Activated CD8-positive, alpha-beta T cell treated with anti-CD3 and anti-CD28 coated beads, Interleukin-2, amount 10 ng/mL, durations not matched to agents 7 days and 5 days (primary cell): ENCODE measurements around the gene NOVA2. TPM values are rescaled to one million over a fixed set of nuclear protein-coding genes. Genes with fewer than 3 reads are reported as not detected.

ENCODE experiments used
- ATAC-seq: fragments of 150-1000 bp; cut with Tn5 transposase; one replicate; pipeline ENCODE4 v1.10.0; 2021; ENCODE audit warnings: moderate library complexity
- CTCF ChIA-PET: fragments of 350-600 bp; sonication (Branson Sonifier 250); formaldehyde crosslinking; loops from one replicate; lab custom pipeline; 2021; ENCODE audit warnings: antibody characterized with exemption; lab: Charles Lee
- POLR2A ChIA-PET: fragments of 350-600 bp; sonication (Branson Sonifier 250); formaldehyde crosslinking; loops from one replicate; lab custom pipeline; 2021; ENCODE audit warnings: antibody characterized with exemption; lab: Charles Lee
- DNase-seq: peaks from one replicate; pipeline ENCODE4 v3.0.0-alpha.2; 2020
- H3K27ac Mint-ChIP-seq: one replicate; pipeline ENCODE4 v1.8.0; 2021; ENCODE audit warnings: mild to moderate bottlenecking, mixed read lengths
- H3K27me3 Mint-ChIP-seq: one replicate; pipeline ENCODE4 v1.8.0; 2021; ENCODE audit warnings: low read depth, mixed read lengths
- H3K36me3 Mint-ChIP-seq: one replicate; pipeline ENCODE4 v1.8.0; 2021; ENCODE audit warnings: low read depth, mixed read lengths
- H3K4me1 Mint-ChIP-seq: one replicate; pipeline ENCODE4 v1.8.0; 2021; ENCODE audit warnings: low read depth, mixed read lengths
- H3K4me3 Mint-ChIP-seq: one replicate; pipeline ENCODE4 v1.8.0; 2021; ENCODE audit warnings: mild to moderate bottlenecking, mixed read lengths
- H3K9me3 Mint-ChIP-seq: one replicate; pipeline ENCODE4 v1.8.0; 2022; ENCODE audit warnings: mixed read lengths; ENCODE audit not compliant: insufficient read depth
- total RNA-seq, 2 experiments: library from RNA; stranded (reverse); gene quantifications; one replicate each; pipeline ENCODE4 v1.2.3, GENCODE V29; 2021

The NOVA2 gene
- total RNA-seq, 2 experiments from 2014 or later = not detected

- Mint-ChIP-seq H3K27me3 (peaks cover 52% of the 10 kb centered on the region), H3K4me1 (peaks cover 19% of the 10 kb centered on the region), H3K27ac (no peak overlapping the region), H3K36me3 (no peaks in the 10 kb centered on the region), H3K9me3 (no peaks in the 10 kb centered on the region), H3K4me3 (no peak overlapping the region)
- POLR2A ChIA-PET = no interaction called here
- ATAC-seq = no peak
- no peak for DNase-seq
- CTCF ChIA-PET = no interaction called here
Measured at GRCh38 chr19:45972947-45973540, 621 bp downstream of the NOVA2 start.

- Mint-ChIP-seq H3K9me3 (no peaks in the 10 kb centered on the region), H3K27me3 (peaks cover 56% of the 10 kb centered on the region), H3K4me3 (no peak overlapping the region), H3K27ac (no peak overlapping the region), H3K4me1 (peaks cover 19% of the 10 kb centered on the region), H3K36me3 (no peaks in the 10 kb centered on the region)
- CTCF ChIA-PET = no interaction called here
- POLR2A ChIA-PET = no interaction called here
- ATAC-seq (peak; percentile 20), DNase-seq (no peak)
Measured at GRCh38 chr19:45972081-45972946, 1.4 kb downstream of the NOVA2 start.

DNA sequence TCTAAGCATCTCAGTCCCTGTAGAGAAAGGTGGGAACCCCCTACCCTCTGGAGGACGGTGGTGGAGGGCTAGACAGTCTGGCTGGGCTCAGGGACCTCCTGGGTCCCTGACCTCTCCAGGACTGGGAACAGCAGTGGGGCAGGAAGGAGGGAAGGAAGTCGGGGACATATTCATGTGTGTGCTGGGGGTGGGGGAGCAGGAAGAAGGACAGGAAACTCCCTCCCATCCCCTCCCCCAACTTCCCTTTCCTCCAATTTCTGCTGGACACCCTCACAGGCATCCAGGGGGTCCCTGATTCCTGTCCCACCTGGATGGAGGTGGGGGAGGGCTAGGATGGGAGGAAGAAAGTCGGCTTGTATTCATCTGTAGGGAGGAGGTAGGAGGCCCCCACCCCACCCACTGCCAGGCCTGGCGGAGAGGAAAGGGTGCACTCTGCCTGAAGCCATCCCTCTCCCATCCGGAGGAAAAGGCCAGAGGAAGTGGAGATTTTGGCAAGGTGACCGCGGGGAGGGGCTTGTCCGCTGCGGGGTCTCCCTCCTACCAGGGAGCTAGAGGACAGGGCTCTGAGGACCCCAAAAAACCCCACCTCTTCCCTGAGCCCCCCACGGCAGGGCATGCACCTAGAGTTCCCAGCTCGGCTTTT, 2.3 kb downstream of the NOVA2 start:
- no peaks in the 10 kb centered on the region for H3K36me3 Mint-ChIP-seq
- no peak overlapping the region for H3K27ac Mint-ChIP-seq
- DNase-seq = no peak
- H3K27me3 Mint-ChIP-seq = peaks cover 52% of the 10 kb centered on the region
- no peak overlapping the region for H3K4me3 Mint-ChIP-seq
- peaks cover 19% of the 10 kb centered on the region for H3K4me1 Mint-ChIP-seq
- no peak for ATAC-seq
- H3K9me3 Mint-ChIP-seq = no peaks in the 10 kb centered on the region
- POLR2A ChIA-PET = no interaction called here
- CTCF ChIA-PET = no interaction called here

DNA sequence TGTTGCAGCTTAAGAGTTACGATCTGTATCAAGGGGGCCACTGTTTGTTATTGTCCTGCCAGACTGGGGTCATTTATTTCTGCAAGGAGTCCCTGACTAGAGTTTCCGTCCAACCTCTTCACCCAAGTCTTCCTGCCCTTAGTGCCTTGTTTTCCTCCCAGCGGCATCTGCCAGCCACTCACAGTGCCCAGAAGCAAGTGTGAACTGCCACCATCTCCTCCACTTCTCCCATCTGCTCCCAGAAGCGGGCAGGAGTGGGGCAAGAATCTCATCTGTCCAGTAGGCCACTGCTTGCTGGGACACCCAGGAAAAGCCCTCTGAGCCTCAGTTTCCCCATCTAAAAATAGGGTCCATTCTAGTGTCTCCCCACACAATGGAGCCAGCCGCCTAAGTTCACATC, 4.0 kb downstream of the NOVA2 start:
- H3K4me3 Mint-ChIP-seq = no peak overlapping the region
- ChIA-PET POLR2A (no interaction called here), CTCF (no interaction called here)
- peaks cover 19% of the 10 kb centered on the region for H3K4me1 Mint-ChIP-seq
- H3K27ac Mint-ChIP-seq = no peak overlapping the region
- H3K36me3 Mint-ChIP-seq = no peaks in the 10 kb centered on the region
- peaks cover 45% of the 10 kb centered on the region for H3K27me3 Mint-ChIP-seq
- H3K9me3 Mint-ChIP-seq = no peaks in the 10 kb centered on the region
- DNase-seq (no peak), ATAC-seq (no peak)

GRCh38 chr19:45968626-45969025, 5.0 kb downstream of the NOVA2 start:
- DNase-seq = no peak
- no peaks in the 10 kb centered on the region for H3K36me3 Mint-ChIP-seq
- ChIA-PET POLR2A (no interaction called here), CTCF (no interaction called here)
- ATAC-seq = no peak
- no peaks in the 10 kb centered on the region for H3K9me3 Mint-ChIP-seq
- H3K4me1 Mint-ChIP-seq = peaks cover 18% of the 10 kb centered on the region
- no peak overlapping the region for H3K4me3 Mint-ChIP-seq
- peaks cover 45% of the 10 kb centered on the region for H3K27me3 Mint-ChIP-seq
- H3K27ac Mint-ChIP-seq = no peak overlapping the region

GRCh38 chr19:45967246-45967645, 6.4 kb downstream of the NOVA2 start:
- H3K4me1 Mint-ChIP-seq = peaks cover 12% of the 10 kb centered on the region
- ATAC-seq (no peak), DNase-seq (no peak)
- no peaks in the 10 kb centered on the region for H3K9me3 Mint-ChIP-seq
- POLR2A ChIA-PET = no interaction called here
- CTCF ChIA-PET = no interaction called here
- H3K4me3 Mint-ChIP-seq = no peak overlapping the region
- peaks cover 39% of the 10 kb centered on the region for H3K27me3 Mint-ChIP-seq
- H3K27ac Mint-ChIP-seq = no peak overlapping the region
- no peaks in the 10 kb centered on the region for H3K36me3 Mint-ChIP-seq

DNA sequence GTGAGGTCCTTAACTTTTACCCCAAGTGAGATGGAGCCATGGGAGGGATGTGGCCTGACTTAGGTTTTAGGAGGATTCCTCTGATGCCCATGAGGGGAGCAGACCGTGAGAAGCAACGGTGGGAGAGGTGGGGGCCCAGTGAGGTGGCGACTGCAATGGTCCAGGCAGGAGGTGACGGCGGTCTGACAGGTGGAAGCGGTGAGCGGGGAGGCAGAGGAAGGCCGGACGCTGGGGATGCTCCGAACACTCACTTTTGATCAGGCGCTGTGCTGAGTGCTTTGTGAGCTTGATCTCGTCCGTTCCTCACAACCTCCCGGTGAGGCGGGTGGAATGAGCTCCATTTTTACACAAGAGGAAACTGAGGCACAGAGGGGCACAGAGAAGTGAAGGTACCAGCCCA, 11.6 kb downstream of the NOVA2 start:
- CTCF ChIA-PET = no interaction called here

GRCh38 chr19:45960595-45961235, 12.9 kb downstream of the NOVA2 start:
- H3K36me3 Mint-ChIP-seq = no peaks in the 10 kb centered on the region
- DNase-seq = no peak
- H3K9me3 Mint-ChIP-seq = no peaks in the 10 kb centered on the region
- no peak overlapping the region for H3K4me3 Mint-ChIP-seq
- ChIA-PET POLR2A (no interaction called here), CTCF (no interaction called here)
- no peak overlapping the region for H3K27ac Mint-ChIP-seq
- no peaks in the 10 kb centered on the region for H3K4me1 Mint-ChIP-seq
- H3K27me3 Mint-ChIP-seq = peaks cover 33% of the 10 kb centered on the region
- no peak for ATAC-seq

More for the DNA sequence above, 11.6 kb downstream of the NOVA2 start:
- Mint-ChIP-seq H3K36me3 (no peaks in the 10 kb centered on the region), H3K27ac (no peak overlapping the region), H3K4me3 (no peak overlapping the region), H3K9me3 (no peaks in the 10 kb centered on the region), H3K27me3 (peaks cover 37% of the 10 kb centered on the region), H3K4me1 (no peaks in the 10 kb centered on the region)
- POLR2A ChIA-PET = no interaction called here
- DNase-seq (no peak), ATAC-seq (no peak)

- DNase-seq (no peak), ATAC-seq (no peak)
- Mint-ChIP-seq H3K27me3 (peaks cover 40% of the 10 kb centered on the region), H3K27ac (no peak overlapping the region), H3K4me3 (no peak overlapping the region), H3K36me3 (no peaks in the 10 kb centered on the region), H3K4me1 (peaks cover 6% of the 10 kb centered on the region), H3K9me3 (no peaks in the 10 kb centered on the region)
- ChIA-PET POLR2A (interaction anchor here (0.6 kb wide), 1 partner anchor 700 kb away, joined by 6 read pairs; no protein-coding TSS in a partner anchor), CTCF (no interaction called here)
Measured at GRCh38 chr19:45959517-45960025, 14.1 kb downstream of the NOVA2 start.

DNA sequence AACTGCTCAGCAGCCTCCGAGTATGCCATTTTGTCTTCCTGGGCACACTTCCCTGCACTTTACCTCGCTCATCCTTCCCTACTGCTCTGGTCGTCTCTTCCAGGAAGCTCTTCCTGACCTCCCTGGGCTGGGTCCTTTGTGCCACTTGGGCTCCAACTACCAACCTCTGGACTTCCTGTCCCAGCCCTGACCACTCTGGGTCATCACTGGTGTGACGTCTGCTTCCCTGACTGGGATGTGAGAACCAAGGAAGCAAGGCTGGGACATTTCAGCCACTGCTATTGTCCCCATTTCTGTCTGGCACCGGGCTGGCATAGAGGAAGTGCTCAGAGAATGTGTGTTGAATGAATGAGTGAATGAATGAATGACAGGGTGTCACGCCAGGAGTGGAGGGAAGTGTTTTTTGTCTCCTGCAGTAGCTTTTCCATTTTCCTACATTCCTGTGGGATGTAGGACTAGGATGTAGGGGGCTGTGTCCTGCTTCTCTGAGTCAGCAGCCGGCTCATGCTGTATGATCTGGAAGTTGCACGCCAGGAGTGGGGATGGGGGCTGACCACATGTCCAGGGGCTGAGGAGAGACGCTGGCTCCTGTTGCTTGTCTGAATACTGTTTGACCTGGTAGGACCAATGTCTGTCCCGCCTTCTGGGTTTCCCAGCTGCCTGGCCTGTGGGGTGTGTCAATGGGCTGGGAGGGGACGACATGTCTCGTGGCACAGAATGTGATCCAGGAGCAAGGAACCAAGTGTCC, 14.7 kb downstream of the NOVA2 start:
- ATAC-seq (no peak), DNase-seq (no peak)
- POLR2A ChIA-PET = interaction anchor here (0.6 kb wide), 1 partner anchor 701 kb away, joined by 6 read pairs; no protein-coding TSS in a partner anchor
- peaks cover 39% of the 10 kb centered on the region for H3K27me3 Mint-ChIP-seq
- no peak overlapping the region for H3K27ac Mint-ChIP-seq
- no peaks in the 10 kb centered on the region for H3K9me3 Mint-ChIP-seq
- no peak overlapping the region for H3K4me3 Mint-ChIP-seq
- no peaks in the 10 kb centered on the region for H3K36me3 Mint-ChIP-seq
- peaks cover 6% of the 10 kb centered on the region for H3K4me1 Mint-ChIP-seq
- CTCF ChIA-PET = no interaction called here

DNA sequence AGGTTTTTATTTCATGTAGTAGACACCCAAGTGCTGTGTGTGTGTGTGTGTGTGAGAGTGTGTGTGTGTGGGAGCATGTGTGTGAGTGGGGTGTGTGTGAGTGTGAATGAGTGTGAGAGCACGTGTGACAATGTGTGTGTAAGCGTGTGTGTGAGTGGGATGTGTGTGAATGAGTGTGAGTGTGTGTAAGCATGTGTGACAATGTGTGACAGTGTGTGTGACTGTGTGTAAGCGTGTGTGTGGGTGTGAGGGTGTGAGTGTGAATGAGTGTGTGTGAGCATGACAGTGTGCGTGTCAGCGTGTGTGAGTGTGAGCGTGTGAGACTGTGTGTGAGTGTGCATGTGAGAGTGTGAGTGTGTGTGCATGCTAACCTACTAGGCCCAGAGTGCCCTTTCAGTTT, 15.3 kb downstream of the NOVA2 start:
- no peak for ATAC-seq
- no peaks in the 10 kb centered on the region for H3K9me3 Mint-ChIP-seq
- peaks cover 11% of the 10 kb centered on the region for H3K4me1 Mint-ChIP-seq
- no peak for DNase-seq
- no peak overlapping the region for H3K4me3 Mint-ChIP-seq
- POLR2A ChIA-PET = no interaction called here
- CTCF ChIA-PET = no interaction called here
- no peak overlapping the region for H3K27ac Mint-ChIP-seq
- peaks cover 39% of the 10 kb centered on the region for H3K27me3 Mint-ChIP-seq
- no peaks in the 10 kb centered on the region for H3K36me3 Mint-ChIP-seq
